GM18909 (cell line): Measurements from ENCODE around the gene RASA3.
"Not testable (repeated sequence)": the region's sequence is repeated elsewhere in the genome, so short reads cannot be mapped to it uniquely, and the experiment has no call there.

Experiments
- ATAC-seq: cut with Tn5 transposase; IDR thresholded peaks from one replicate; pipeline ENCODE4 v1.9.1; 2021; ENCODE audit warnings: mild to moderate bottlenecking; ENCODE audit not compliant: unreplicated experiment, poor library complexity

Gene RASA3, protein sequence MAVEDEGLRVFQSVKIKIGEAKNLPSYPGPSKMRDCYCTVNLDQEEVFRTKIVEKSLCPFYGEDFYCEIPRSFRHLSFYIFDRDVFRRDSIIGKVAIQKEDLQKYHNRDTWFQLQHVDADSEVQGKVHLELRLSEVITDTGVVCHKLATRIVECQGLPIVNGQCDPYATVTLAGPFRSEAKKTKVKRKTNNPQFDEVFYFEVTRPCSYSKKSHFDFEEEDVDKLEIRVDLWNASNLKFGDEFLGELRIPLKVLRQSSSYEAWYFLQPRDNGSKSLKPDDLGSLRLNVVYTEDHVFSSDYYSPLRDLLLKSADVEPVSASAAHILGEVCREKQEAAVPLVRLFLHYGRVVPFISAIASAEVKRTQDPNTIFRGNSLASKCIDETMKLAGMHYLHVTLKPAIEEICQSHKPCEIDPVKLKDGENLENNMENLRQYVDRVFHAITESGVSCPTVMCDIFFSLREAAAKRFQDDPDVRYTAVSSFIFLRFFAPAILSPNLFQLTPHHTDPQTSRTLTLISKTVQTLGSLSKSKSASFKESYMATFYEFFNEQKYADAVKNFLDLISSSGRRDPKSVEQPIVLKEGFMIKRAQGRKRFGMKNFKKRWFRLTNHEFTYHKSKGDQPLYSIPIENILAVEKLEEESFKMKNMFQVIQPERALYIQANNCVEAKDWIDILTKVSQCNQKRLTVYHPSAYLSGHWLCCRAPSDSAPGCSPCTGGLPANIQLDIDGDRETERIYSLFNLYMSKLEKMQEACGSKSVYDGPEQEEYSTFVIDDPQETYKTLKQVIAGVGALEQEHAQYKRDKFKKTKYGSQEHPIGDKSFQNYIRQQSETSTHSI

DNA sequence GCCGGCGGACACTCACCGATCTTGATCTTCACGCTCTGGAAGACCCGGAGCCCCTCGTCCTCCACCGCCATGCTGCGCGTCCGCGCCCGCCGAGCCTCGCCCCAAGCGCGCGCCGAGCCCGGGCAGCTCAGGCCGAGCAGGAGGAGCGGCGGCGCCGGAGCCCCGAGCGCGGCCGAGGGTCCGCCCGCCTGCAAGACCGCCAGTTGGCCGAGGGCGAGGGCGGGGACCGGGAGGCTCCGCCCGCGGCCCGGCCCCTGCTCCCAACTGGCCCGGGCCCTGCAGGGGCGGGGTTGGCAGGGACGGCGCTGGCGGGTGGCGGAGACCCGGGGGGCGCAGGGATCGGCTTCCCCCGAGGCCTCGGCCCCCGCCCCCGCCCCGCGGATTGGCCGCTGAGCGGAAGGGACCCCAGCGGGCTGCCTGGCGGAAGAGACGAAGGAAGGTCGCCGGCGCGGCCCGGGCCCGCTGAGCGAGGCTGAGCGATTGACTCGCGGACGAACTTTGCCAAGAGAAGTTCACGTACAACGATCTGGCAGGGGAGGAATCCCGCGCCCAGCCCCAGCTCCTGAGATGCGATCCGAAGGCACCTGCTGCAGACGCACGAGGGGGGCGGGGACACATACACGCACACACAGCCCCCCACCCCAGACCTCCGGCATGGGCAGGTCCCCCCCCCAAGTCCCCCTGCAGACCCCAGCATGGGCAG, at the start of gene RASA3:
Gene RASA3 (minus strand): TSS at position 205 of the 703 bp plus-strand sequence. CDS start 134 bp downstream, at position 71.
- peak; percentile 57 for ATAC-seq

DNA sequence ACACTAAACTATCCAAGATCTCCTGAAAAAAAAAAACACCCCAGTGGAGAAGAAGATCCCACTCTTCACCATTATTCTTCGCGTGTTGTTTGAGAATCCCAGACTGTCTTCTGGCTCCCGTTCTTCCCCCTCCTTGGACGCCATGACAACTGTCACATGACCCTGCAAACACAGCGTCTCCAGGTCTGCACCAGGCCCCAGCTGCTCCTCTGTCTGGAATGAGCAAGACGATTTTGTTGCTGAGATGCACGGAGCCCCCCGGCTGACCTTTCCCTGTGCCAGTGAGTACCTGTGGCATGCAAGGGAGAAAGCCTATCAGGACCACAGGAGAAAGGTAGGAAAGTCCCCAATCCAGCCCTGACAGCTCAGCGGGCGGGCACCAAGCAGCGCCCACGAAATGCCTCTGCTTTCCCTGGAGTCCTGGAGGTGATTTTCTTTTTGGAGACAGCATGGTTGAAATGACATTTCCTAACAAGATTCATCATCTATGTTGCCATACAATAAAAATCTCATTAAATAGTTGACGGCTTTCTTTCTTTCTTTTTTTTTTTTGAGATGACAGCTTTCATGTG, 46.8 kb upstream of the RASA3 start, which contains the start of gene CFAP97D2:
Gene CFAP97D2 (plus strand): TSS at position 171 of the 572 bp plus-strand sequence. CDS start 74 bp downstream, at position 245.
- no peak for ATAC-seq

DNA sequence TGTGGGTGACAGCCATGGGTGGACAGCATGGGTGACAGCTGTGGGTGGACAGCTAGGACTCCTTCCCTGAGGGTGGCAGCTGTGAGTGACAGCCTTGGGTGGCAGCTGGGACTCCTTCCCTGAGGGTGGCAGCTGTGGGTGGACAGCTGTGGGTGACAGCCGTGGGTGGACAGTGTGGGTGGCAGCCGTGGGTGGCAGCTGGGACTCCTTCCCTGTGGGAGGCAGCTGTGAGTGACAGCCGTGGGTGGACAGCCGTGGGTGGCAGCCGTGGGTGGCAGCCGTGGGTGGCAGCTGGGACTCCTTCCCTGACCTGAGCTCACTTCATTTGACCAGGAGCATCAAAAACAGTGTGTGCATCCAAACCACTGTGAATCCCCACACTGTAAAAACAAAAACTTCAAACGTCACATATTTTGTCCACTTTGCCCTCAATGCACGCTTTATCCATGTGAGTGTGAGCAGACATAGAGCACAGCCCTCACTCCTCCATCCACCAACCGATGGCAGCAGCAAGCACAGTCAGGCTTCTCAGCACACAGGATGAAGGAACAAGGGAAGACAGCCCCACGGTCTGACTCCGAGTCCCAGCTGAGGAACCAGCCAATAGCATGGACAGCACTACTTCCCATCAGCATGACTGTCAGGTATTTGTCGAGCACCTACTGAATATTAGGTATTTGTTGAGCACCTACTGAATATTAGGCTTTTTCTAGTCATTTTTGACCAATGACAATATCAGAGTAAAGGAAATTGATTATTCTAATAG, 45.0 kb upstream of the RASA3 start:
- no peak for ATAC-seq

DNA sequence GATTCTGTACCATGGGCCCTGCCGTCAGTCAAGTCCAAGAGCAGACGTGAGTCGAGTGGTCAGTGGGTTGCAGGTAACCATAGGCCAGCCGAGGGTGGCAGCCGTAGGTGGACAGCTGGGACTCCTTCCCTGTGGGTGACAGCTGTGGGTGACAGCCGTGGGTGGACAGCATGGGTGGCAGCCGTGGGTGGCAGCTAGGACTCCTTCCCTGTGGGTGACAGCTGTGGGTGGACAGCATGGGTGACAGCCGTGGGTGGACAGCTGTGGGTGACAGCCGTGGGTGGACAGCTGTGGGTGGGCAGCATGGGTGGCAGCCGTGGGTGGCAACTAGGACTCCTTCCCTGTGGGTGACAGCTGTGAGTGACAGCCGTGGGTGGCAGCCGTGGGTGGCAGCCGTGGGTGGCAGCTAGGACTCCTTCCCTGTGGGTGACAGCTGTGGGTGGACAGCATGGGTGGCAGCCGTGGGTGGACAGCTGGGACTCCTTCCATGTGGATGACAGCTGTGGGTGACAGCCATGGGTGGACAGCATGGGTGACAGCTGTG, 44.0 kb upstream of the RASA3 start:
- not testable (repeated sequence) for ATAC-seq

DNA sequence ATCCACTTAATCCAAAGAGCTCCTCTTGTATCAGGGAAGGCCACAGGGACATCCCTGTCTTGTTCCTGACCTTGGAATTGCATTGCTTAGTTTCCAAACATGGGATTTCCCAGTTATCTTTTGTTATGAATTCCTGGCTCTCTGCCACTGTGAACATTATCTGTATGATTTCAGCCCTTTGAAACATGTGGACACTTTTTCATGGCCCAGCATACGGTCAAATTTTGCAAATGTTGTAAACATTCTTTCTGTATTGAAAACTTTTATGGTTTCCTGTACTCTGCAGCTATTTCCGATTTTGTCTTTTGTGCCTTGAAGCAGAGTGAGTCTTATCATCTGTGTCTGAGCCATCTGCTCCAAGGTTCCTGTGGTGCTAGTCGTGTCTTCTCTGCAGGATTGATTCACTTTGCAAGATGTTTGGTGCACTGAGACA, 42.1 kb upstream of the RASA3 start:
- ATAC-seq: no peak

DNA sequence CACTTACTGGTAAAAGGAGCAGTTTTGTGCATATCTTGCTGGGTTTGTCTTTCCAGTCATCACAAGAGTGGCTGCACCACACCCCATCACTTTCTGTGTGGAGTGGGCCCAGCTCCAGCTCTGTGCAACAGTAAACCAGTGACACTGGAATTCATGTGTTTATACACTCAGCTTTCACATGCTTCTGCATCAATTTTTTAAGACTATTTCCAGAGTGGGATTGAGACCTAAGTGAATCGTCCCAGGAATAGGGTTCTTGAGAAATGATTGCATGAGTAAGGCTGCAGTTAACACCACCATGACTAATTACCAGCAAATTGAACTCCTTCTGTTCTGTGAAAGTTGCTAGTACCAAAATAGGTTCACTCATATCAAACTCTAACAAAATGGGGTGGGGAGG, 41.3 kb upstream of the RASA3 start:
- ATAC-seq: no peak

DNA sequence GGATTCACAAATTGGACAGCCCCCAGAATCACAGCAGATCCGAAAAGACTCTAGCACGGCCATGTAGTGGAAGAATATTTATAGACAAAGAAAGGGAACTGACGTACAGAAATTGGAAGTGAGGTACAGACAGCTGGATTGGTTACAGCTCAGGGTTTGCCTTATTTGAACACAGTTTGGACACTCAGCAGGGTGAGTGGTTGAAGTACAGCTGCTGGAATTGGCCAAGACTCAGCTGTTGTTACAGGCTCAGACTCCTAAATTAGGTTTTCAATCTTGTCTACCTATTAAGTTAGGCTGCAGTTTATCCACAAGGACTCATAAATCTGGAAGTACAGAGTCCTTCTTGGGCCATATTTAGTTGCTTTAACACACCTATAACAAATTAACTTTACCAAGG, 40.8 kb upstream of the RASA3 start:
- no peak for ATAC-seq

DNA sequence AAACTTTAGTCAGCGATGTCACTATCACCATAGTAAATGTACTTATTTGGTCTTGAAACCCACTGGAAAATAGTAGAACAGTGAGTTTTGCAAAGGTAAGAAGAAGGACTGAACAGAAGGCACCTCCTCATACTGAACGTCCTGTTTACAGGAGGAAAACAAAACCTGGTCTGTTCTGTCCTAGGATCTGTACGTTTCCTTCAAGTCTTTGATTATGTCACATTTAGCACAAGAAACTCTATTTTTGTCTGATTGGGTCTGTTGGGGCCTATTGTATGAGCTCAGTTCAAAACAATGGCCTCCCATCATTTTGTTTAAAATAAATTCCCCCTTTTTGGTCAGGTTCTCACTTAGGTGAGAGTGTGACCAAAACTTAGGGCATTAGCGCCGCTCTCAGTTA, 35.5 kb upstream of the RASA3 start:
- ATAC-seq: no peak

DNA sequence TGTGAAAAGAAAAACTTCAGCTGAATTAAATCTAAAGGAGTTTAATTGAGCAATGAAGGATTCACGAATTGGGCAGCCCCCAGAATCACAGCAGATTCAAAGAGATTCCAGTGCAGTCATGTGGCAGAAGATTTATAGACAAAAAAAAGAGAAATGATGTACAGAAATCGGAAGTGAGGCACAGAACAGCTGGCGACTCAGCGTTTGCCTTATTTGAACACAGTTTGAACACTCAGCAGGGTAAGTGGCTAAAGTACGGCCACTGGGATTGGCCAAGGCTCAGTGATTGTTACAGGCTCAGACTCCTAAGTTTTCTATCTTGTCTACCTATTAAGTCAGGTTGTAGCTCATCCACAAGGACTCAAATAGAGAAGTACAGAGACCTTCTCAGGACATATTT, 35.0 kb upstream of the RASA3 start:
- ATAC-seq: no peak

DNA sequence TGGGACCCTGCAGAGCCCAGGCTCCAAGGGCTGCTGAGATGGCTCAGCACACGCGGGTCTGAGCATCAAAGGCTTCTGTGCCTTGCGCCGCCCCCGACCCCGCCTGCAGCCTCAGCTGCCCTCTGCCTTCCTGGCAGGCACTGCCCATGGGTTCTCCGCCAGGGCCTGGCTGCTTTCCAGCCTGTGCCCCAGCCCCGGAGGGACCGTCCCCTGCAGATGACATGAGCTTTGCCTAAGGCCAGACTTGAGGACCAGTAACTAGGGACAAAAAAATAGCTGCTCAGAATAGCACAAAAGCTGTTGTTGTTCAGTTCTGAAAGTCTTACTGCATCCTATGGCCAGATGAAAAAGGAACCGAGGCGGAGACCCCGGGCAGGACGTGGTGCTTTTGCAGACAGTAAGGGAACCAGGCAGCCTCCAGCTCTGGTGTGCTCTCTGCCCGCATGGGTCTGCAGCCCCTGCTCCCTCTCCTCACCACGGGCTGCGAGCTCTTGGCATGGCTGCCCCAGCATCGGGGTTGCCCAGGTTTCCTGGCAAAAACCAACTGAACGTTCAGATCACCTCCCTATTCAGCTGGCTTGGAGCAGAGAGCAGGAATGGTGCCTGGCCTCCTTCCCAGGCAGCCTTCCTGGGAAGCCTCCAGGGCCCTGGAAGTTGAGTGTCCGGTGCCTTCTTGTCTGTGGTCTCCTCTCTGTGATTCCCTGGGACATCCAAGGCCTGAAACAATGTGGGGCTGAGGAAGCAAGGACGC, 34.1 kb upstream of the RASA3 start:
- ATAC-seq: no peak

DNA sequence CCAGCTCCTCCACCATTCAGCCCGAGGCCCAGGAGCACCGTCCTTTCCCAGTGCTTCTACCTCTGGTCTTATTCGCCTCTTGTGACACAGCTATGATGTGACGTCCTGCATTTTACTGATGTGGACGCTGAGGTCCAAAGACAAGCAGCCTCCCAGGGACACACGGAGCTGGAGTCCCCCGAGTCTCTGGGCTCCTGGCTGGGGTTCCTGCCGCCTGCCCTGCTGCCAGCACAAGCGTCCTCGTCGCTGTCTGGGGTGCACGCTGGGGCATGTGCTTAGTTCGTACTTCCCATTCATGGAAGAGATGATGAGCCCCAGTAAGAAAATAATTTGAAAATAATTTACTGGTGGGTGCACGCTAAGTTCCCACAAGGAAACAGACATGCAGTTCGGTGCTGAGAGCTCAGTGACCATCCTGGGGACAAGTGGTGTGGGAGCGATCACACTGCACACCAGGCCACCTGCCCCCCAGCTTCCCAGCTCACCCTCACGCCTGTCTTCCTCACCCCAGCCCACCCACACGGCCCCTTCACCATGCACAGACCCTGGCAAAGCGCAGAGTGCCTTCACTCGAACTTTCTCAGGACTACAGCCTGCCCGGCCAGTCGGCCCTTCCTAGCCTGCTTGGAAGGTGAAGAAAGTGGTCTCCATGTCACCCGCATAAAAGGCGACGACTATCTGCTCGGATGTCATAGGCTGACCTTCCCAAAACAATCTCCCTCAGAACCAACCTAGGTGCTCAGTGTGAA, 32.4 kb upstream of the RASA3 start:
- ATAC-seq: no peak

DNA sequence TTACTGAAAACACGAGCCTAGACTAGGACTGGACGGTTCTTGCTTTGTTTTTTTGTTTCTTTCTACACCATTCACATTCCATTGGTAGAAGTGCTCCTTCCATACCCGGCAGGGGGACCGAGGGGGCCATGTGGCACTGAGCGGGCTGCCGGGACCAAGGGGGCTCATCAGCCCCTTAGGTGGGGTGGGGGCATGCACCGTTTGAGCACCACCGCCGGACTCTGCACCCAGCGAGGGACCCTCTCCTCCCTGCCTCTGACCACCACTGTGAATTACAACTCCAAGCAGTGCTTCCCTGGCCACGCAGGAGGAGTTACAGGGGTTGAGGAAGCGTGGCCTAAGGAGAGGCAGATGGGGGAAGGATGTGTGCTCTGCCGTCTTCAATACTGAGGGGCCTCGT, 31.6 kb upstream of the RASA3 start:
- ATAC-seq: no peak

DNA sequence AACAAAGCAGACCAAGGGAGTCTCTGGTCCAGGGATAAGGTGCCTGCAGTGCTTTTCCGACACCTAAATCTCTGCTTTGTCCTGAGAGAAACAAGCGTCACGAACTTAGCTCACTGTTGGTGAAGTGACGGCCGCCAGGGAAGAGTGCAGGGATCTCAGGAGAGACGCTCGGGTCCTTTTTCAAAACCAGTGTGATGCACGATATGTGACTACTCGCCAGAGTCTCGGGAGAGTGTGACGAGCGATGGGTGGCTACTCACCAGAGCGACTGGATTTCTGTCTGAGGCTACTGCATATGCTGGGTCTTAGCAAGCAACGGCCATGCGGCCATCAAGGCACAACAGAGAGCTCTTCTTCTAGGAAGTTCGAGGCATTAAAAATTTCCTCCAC, 30.1 kb upstream of the RASA3 start:
- no peak for ATAC-seq

DNA sequence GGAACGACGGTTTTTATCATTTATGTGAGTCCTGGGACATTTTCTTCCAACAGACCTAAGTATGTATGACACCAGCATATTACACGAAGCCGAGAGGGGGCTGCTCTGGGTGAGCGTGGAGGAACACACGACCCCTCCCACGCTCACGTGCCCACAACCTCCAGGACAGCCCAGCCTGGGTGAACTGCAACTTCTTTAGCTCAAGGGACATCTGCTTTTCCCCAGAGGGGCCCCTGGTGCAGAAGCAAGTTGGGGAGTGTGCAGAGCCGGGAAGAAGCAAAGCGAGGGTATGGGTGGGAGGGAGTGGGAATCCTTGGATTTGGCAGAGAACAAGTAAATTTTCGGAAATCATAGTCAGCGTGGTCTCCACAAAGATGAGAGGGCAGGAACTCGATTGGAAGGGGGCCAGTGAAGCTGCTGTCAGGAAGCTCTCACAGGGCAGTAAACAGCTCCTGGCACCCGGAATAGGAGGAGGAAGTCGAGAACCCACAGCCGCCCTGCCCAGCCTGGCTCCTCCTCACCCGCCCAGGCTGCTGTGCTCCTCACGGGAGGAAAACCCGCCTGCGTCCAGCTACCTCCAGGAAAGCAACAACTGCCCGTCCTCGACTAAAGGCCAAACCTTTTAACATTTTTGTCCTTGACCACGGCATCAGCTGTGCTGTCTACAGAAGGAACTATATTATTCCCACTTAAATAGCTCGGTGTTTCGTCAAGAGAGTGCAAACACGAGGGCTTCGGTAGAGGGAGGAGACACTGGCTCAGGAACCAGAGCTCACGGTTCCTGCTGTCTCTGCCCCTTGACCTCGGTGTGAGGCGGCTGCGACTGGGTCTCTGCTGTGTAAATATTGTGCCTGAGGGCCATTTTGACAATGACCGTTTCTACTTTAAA, 29.5 kb upstream of the RASA3 start:
- no peak for ATAC-seq

DNA sequence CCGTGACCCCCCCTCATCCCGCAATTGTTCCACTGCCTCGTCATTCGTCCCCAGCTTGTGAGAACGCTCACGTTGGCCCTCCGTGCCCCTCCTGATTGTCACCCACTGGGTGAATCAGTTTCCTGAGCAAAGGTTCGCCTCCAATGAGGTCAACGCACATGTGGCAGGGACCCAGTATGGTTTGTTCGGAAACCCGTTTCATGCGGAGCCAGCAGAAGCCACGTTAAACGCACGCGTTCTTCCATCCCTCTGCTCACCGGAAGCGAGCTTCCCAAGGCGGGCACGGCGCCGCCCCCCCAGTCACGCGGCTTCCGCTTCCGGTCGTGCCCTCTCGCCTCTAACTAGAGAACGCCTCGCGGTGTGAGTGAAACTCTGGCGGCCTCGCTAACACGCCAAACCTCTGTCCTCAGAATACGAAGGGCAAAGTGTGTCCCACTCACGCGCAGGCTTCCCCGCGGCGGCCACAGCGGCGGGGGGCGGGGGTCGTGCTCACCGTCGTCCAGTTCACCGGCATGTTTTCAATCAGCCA, 28.7 kb upstream of the RASA3 start:
- no peak for ATAC-seq

DNA sequence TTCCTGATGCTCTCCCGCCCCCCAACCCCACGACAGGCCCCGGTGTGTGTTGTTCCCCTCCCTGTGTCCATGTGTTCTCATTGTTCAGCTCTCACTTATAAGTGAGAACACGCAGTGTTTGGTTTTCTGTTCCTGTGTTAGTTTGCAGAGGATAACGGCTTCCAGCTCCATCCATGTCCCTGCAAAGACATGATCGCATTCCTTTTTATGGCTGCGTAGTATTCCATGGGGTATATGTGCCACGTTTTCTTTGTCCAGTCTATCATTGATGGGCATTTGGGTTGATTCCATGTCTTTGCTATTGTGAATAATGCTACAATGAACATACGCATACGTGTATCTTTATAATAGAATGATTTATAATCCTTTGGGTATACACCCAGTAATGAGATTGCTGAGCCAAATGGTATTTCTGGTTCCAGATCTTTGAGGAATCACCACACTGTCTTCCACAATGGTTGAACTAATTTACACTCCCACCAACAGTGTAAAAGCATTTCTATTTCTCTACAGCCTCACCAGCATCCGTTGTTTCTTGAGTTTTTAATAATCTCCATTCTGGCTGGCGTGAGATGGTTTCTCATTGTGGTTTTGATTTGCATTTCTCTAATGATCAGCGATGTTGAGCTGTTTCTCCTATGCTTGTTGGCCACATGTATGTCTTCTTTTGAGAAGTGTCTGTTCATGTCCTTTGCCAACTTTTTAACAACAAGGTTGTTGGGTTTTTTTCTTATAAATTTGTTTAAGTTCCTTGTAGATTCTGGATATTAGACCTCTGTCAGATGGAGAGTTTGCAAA, 26.6 kb upstream of the RASA3 start:
- not testable (repeated sequence) for ATAC-seq
